H7 (cell line): Measurements from ENCODE around the gene MLLT3. TPM values are rescaled to one million over a fixed set of nuclear protein-coding genes. Genes with fewer than 3 reads are reported as not detected.
A peak's percentile ranks its signal among the peaks of the same experiment; 100 is the strongest.

Source experiments
- DNase-seq: peaks from one replicate; pipeline ENCODE4 v3.0.0; 2012
- H3K27me3 ChIP-seq: 2 replicates; pipeline ENCODE4 v1.6.0; 2011; ENCODE audit warnings: mild to moderate bottlenecking, low read length; ENCODE audit not compliant: control insufficient read depth, insufficient read depth
- H3K36me3 ChIP-seq: replicated peaks from 2 replicates; pipeline ENCODE4 v1.5.1; 2011; ENCODE audit warnings: low read length; ENCODE audit not compliant: control insufficient read depth, insufficient read depth
- H3K4me3 ChIP-seq: 2 replicates; pipeline ENCODE4 v1.5.1; 2011; ENCODE audit warnings: low read depth, mild to moderate bottlenecking, control low read depth, low read length, moderate library complexity; ENCODE audit not compliant: insufficient read depth
- total RNA-seq: library from RNA; depleted of rRNA; stranded (reverse); fragments of >200 nt; shearing (Covaris generic); gene quantifications from 2 replicates; pipeline ENCODE4 v1.2.3, GENCODE V29; 2014

The MLLT3 gene
- total RNA-seq, 1 experiment from 2014 or later: 4.3 TPM

GRCh38 chr9:20642045-20642444 is 19.7 kb upstream of the MLLT3 start:
- DNase-seq: no peak
- H3K4me3 ChIP-seq: no peak overlapping the region
- H3K36me3 ChIP-seq: no peaks in the 10 kb centered on the region
- no peaks in the 10 kb centered on the region for H3K27me3 ChIP-seq

- Histone ChIP-seq H3K36me3 (no peaks in the 10 kb centered on the region), H3K27me3 (no peaks in the 10 kb centered on the region), H3K4me3 (no peak overlapping the region)
- DNase-seq: no peak
These were observed 18.3 kb upstream of the MLLT3 start for GRCh38 chr9:20640331-20641187.

DNA sequence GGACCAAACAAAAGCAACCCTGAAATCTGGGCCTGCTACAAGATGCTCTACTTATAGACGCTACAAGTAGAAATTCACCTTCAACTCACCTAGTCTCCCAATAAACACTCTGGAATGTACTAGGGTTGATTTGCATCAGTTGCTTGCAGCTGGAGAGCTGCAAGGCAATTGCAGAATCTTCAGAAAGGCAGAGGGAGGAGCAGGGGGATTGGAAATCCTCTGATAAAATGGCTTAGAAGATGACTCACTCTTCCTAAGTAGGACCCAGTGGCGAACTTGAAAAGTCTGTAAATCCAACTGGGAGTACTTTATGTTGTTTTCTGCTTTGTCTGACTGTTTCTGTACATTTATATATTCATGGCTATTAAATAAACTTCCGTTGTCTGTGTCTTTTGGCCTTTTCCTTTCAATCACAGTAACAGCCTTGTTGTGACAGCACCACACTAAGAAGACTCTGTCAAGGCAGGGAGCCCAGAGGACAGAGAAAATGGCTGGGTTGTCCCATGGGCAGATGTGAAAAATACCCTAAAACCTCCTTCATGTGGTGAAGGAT is 14.7 kb upstream of the MLLT3 start:
- no peaks in the 10 kb centered on the region for H3K36me3 ChIP-seq
- H3K27me3 ChIP-seq: no peaks in the 10 kb centered on the region
- no peak for DNase-seq
- H3K4me3 ChIP-seq: no peak overlapping the region

DNA sequence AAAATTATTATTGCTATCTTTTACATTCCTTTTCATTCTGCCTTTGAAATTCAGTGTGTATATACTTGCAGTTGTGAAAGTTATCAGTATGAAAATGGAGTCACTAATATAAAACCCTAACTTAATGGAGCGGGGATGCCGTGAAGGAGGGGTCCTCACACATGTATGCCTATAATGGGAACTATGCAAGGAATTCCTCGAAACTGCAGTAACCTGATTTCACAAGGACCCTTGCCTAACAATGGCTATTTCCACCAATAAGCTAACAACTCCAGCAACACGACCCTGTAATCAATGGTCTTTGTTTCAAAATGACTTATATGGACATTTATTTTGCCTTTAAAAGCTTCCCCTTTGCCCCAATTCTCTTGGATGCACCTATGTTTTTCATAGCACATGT is 12.6 kb upstream of the MLLT3 start:
- DNase-seq: no peak
- Histone ChIP-seq H3K27me3 (no peaks in the 10 kb centered on the region), H3K4me3 (no peak overlapping the region), H3K36me3 (no peaks in the 10 kb centered on the region)

DNA sequence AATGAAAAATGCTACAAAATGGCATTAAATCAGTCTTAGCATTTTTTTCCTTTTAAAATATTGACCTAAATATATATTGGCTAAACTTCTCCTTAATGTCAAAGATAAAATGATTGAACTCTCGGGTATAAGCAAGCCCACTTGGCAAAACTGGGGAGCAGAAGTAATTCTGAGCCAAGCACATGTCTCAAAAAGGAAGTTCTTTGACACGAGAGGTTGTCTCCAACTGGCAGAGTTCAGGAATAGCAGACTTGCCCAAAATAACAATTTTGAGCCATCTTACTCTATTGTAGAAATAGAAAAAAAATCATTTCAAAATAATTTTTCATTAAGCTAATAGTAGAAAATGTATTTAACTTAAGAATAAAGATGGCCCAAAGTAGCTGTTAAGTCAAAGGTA is 10.4 kb upstream of the MLLT3 start:
- H3K36me3 ChIP-seq: no peaks in the 10 kb centered on the region
- H3K27me3 ChIP-seq: no peaks in the 10 kb centered on the region
- no peak overlapping the region for H3K4me3 ChIP-seq

DNA sequence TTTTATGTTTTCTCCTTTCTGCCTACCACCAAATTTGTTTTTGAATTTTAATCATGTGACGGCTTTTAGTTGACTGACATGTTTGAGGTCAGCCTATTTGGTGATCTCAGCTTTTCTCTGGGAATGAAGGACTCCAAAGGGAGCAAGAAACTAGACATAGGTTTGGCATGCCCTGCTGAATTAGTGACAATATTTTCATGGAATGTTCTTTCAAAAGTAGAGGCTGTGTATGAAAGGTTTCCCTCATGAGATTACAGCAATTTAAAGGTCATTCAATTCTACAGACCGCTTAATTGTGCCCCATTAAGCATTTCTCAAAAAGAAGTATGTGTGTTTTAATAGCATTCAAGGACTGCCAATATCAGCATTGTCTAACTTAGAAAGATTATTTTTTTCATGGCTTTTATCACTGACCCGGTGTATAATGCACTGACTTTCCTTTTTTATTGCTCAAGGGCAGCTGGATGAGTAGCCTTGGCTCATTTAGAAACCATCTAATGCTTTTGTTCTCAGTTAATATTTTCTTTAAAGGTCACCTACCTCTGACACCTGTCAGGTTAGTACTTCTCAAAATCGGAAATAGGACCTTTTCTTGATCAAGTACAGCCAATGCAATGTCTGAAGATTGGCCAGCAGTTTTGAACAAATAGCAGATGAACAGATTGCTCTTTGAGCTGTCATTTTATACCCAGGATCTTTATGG is 8.1 kb upstream of the MLLT3 start:
- DNase-seq: no peak
- Histone ChIP-seq H3K27me3 (no peaks in the 10 kb centered on the region), H3K4me3 (no peak overlapping the region), H3K36me3 (no peaks in the 10 kb centered on the region)

More for the DNA sequence above, 10.4 kb upstream of the MLLT3 start:
- DNase-seq: no peak

DNA sequence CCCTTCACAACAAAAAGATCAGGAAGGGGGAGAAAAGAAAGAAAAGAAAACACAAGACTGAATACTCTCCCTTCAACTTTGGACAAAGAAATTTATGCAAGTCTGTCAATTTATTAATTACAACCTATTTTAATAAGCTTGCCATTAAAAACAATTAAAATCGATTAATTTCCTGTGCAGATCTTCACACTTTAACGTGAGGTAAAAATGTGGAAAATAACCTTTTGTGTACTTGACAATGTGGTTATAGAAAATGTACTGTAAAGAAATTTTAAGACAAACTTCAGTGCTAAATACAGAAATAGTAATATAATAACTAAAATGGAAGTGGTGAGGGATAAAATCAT is 2.7 kb upstream of the MLLT3 start:
- no peaks in the 10 kb centered on the region for H3K36me3 ChIP-seq
- H3K4me3 ChIP-seq: no peak overlapping the region
- DNase-seq: no peak
- H3K27me3 ChIP-seq: peaks cover 37% of the 10 kb centered on the region

DNA sequence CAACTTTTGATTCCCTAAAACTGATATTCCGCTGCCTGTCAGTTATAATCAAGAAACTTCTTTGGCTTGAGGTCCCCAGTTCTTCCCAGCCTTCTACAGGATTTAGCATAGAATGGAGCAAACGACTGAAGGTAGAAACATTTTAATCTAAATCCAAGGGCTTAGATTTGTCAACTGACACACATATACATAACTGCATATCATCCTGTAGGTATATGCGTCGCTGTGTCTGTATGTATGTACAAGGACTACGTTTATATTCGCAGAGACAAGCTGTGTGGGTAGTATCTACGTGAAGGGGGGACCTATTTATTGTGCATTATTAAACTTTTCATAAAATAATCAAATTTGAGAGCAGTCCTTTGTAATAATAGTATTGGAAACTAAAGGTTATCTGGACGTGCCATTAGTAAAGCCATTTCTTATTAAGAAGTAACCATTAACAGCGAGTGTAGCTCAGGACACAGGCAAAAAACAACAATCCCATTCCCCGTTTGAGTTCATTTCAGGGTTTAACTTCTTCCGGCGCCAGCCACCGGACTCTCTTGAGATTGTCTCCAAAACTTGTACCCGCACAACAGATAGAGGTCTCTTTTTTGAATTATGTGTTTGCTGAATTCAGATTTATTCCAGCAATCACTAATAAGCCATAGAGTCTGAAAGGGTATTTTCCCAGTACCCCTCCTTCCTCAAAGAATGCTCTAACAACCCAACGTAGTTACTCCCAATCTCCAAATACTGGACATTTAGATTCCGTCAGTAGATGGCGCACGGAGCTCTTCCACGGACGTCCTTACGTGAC is 2.1 kb upstream of the MLLT3 start:
- DNase-seq: peak; percentile 36
- H3K4me3 ChIP-seq: peak overlapping the region; percentile 53
- peaks cover 43% of the 10 kb centered on the region for H3K27me3 ChIP-seq
- no peaks in the 10 kb centered on the region for H3K36me3 ChIP-seq

- Histone ChIP-seq H3K36me3 (no peaks in the 10 kb centered on the region), H3K27me3 (peaks cover 50% of the 10 kb centered on the region), H3K4me3 (peak overlapping the region; percentile 53)
- no peak for DNase-seq
These were observed 1.4 kb upstream of the MLLT3 start for GRCh38 chr9:20623748-20624124.

- H3K27me3 ChIP-seq: peaks cover 51% of the 10 kb centered on the region
- H3K4me3 ChIP-seq: peak overlapping the region; percentile 53
- H3K36me3 ChIP-seq: no peaks in the 10 kb centered on the region
- no peak for DNase-seq
These were observed 885 bp upstream of the MLLT3 start for GRCh38 chr9:20623021-20623747.

DNA sequence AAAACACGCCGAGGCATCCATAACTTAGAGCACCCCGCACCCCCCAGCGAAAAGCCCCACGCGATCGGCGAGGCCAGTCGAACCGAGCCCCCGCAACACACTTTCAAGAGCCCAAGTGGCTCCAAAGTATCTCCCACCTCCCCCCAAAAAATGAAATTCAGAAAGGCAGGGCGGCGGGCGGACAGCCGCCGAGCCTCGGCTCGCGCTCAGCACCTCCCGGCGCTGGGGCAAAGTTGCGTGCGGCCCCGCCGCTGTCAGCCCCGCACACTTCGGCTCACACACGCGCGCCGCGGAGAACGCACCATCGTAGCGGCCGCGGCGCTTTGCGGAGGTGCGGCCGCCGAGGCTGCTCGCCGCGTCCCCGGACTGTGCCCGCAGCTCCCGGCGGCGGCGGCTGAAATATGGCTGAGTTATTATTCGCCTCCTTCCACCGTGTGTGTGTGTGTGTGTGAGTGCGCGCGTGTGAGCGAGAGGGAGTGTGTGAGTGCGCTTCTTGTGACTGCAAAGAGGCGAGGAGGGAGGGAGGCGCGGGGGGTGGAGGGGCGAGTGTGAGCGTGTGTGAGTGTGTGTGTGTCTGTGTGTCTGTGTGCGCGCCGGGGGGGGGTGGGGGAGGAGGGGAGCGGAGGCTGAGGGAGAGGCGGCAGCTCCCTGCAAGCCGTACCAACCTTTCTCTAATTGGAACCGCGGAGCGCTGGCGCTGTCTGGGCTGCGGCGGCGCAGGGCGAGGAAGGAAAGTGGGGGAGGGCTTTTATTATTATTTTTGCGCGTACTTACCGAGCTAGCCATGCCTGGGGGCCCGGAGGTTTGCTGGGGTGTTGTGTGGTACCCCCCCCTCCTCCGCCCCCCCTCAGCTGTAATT is 599 bp downstream of the MLLT3 start:
- H3K36me3 ChIP-seq: no peaks in the 10 kb centered on the region
- H3K27me3 ChIP-seq: peaks cover 51% of the 10 kb centered on the region
- H3K4me3 ChIP-seq: peak overlapping the region; percentile 53
- DNase-seq: peak; percentile 77

DNA sequence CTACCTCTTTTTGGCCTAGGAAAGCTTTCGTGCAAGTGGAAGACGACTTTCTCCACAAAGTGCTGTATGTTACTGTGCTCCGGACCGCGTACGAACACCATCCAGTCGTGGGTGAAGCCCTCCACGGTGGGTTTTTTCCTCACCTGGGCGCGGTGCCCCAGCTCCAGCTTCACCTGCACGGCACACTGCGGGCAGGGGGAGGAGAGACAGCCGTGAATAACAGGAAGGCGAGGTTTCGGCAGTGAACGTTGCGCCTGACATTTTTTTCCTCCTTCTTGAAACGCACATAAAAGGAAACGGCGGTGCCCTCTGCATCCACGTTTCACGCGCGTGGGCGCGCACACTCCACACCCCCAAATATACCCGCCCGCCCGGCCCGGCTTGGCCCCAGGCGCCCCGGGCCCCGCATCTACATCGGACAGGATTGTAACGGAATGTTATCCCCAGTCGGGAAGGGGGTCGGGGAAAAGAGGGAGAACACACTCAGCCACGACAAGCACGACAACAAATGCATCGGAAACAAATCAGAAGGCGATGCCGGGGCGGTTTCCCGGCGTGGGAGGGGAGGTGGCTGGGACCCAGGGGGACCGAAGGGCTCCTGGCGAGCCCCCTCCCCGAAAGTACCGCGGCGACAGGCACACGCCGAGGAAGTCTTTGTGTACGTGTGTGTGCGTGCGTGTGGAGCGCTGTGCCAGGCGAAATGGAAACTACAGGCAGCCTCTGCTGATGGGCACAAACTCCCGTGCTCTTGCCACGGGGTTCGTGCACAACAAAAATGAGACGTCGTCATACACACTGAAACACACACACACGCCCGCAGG is 1.4 kb downstream of the MLLT3 start:
- no peaks in the 10 kb centered on the region for H3K36me3 ChIP-seq
- peaks cover 51% of the 10 kb centered on the region for H3K27me3 ChIP-seq
- DNase-seq: peak; percentile 63
- H3K4me3 ChIP-seq: peak overlapping the region; percentile 53
